HCT116 (cell line): ENCODE measurements around the gene SRPK2. TPM values are rescaled to one million over a fixed set of nuclear protein-coding genes. Genes with fewer than 3 reads are reported as not detected.

Experiments used
- ATAC-seq: fragments of 200-7000 bp; cut with Tn5 transposase; 2 replicates; pipeline ENCODE4 v1.9.1; 2020; ENCODE audit warnings: mild to moderate bottlenecking, moderate library complexity
- BruUV-seq: library from RNA; stranded (reverse); fragments of 400-500 nt; replicated peaks from 2 replicates; lab custom pipeline; 2021; lab: Mats Ljungman, UMichigan
- CTCF ChIA-PET: fragments of 300-600 bp; sonication (Branson Sonifier 250); formaldehyde crosslinking; loops from one replicate; lab custom pipeline; 2021; ENCODE audit warnings: antibody characterized with exemption; lab: Charles Lee
- POLR2A ChIA-PET: fragments of 300-600, 350-600 bp; sonication (Branson Sonifier 250); formaldehyde crosslinking; loops from one replicate; lab custom pipeline; 2021; ENCODE audit warnings: antibody characterized with exemption; lab: Charles Lee
- RAD21 ChIA-PET, 2 experiments: fragments of 300-600 bp; sonication (Branson Sonifier 250); formaldehyde crosslinking; loops; one replicate each; lab custom pipeline; 2023; ENCODE audit warnings: low total read pairs in 2 of 2; ENCODE audit not compliant: uncharacterized antibody in 2 of 2, unreplicated experiment in 2 of 2, low non-redundant PET in 1 of 2; lab: Charles Lee
- DNase-seq: peaks from one replicate; pipeline ENCODE4 v3.0.0-alpha.2; 2010; ENCODE audit warnings: low read depth, low spot score
- H2AFZ ChIP-seq: fragments of 200-600 bp; shearing (Covaris generic), sonication (generic); 2 replicates; pipeline ENCODE4 v1.6.1; 2017; ENCODE audit warnings: low read depth, mixed run types, mixed read lengths, antibody characterized with exemption, low read length; ENCODE audit not compliant: poor library complexity, severe bottlenecking
- H3K27ac ChIP-seq: 2 replicates; pipeline ENCODE4 v1.5.1; 2012; ENCODE audit warnings: low read depth, low read length
- H3K27me3 ChIP-seq: fragments of 200-600 bp; sonication (generic); 2 replicates; pipeline ENCODE4 v1.6.1; 2016; ENCODE audit warnings: mixed run types, low read length, mixed read lengths; ENCODE audit not compliant: insufficient read depth
- H3K36me3 ChIP-seq, 2 experiments: fragments of 200-500 bp in 1 of 2; fragments of 200-600 bp in 1 of 2; sonication (Bioruptor generic) in 1 of 2; sonication (generic) in 1 of 2; 2 replicates each; pipeline versions ENCODE4 v1.5.1 to v1.6.1; 2014 to 2016; ENCODE audit warnings: low read length in 2 of 2, inconsistent platforms in 1 of 2, mixed read lengths in 1 of 2, mixed run types in 1 of 2; ENCODE audit not compliant: insufficient read depth in 2 of 2, control insufficient read depth in 1 of 2
- H3K4me1 ChIP-seq, 2 experiments: fragments of 200-600 bp in 1 of 2; sonication (generic) in 1 of 2; 2 replicates each; pipeline versions ENCODE4 v1.5.1 to v1.6.1; 2012 to 2017; ENCODE audit warnings: low read length in 2 of 2, inconsistent platforms in 1 of 2, mild to moderate bottlenecking in 1 of 2, mixed read lengths in 1 of 2, mixed run types in 1 of 2, moderate library complexity in 1 of 2; ENCODE audit not compliant: insufficient read depth in 2 of 2, control insufficient read depth in 1 of 2
- H3K4me2 ChIP-seq: fragments of 200-600 bp; sonication (generic); 2 replicates; pipeline ENCODE4 v1.6.1; 2017; ENCODE audit warnings: mixed run types, low read length, mixed read lengths
- H3K4me3 ChIP-seq, 2 experiments: fragments of 200-600 bp in 1 of 2; sonication (generic) in 1 of 2; replicated peaks in 1 of 2; 2 replicates each; pipeline ENCODE4 v1.5.1; 2011 to 2016; ENCODE audit warnings: low read length in 2 of 2, control low read depth in 1 of 2, low read depth in 1 of 2, mild to moderate bottlenecking in 1 of 2, mixed read lengths in 1 of 2, mixed run types in 1 of 2
- H3K79me2 ChIP-seq: fragments of 200-600 bp; sonication (generic); 2 replicates; pipeline ENCODE4 v1.6.1; 2017; ENCODE audit warnings: mild to moderate bottlenecking, mixed run types, low read length, moderate library complexity, mixed read lengths; ENCODE audit not compliant: insufficient read depth
- H3K9ac ChIP-seq: fragments of 200-600 bp; sonication (generic); 2 replicates; pipeline ENCODE4 v1.6.1; 2016; ENCODE audit warnings: low read length, mixed read lengths
- H3K9me2 ChIP-seq: fragments of 200-600 bp; sonication (generic), shearing (Covaris generic); 2 replicates; pipeline ENCODE4 v1.6.1; 2017; ENCODE audit warnings: mixed run types, mild to moderate bottlenecking, moderate library complexity; ENCODE audit not compliant: insufficient read depth
- H3K9me3 ChIP-seq, 2 experiments: fragments of 200-500 bp in 1 of 2; fragments of 200-600 bp in 1 of 2; sonication (Bioruptor generic) in 1 of 2; sonication (generic) in 1 of 2; 2 replicates each; pipeline ENCODE4 v1.6.1; 2014 to 2017; ENCODE audit warnings: low read length in 2 of 2, mixed read lengths in 2 of 2, inconsistent platforms in 1 of 2, low read depth in 1 of 2, mild to moderate bottlenecking in 1 of 2, mixed run types in 1 of 2, moderate library complexity in 1 of 2; ENCODE audit not compliant: control insufficient read depth in 1 of 2, insufficient read depth in 1 of 2
- H4K20me1 ChIP-seq: fragments of 200-600 bp; sonication (generic), shearing (Covaris generic); 2 replicates; pipeline ENCODE4 v1.6.1; 2017; ENCODE audit warnings: mixed run types, mild to moderate bottlenecking, moderate library complexity; ENCODE audit not compliant: insufficient read depth
- ATF3 ChIP-seq: IDR thresholded peaks from 2 replicates; pipeline ENCODE4 v1.6.1; 2012
- CBX3 ChIP-seq: IDR thresholded peaks from 2 replicates; pipeline ENCODE4 v1.6.1; 2012; ENCODE audit warnings: low read depth
- ELF1 ChIP-seq: IDR thresholded peaks from 2 replicates; pipeline ENCODE4 v1.6.1; 2012; ENCODE audit warnings: low read depth, borderline replicate concordance
- EZH2 ChIP-seq: fragments of 200-600 bp; sonication (generic); IDR thresholded peaks from 2 replicates; pipeline ENCODE4 v1.6.1; 2017; ENCODE audit warnings: antibody characterized with exemption, mixed run types
- EZH2phosphoT487 ChIP-seq: fragments of 200-600 bp; IDR thresholded peaks from 2 replicates; pipeline ENCODE4 v1.6.1; 2018; ENCODE audit warnings: antibody characterized with exemption, borderline replicate concordance
- FOSL1 ChIP-seq: IDR thresholded peaks from 2 replicates; pipeline ENCODE4 v1.6.1; 2012; ENCODE audit warnings: low read depth
- JUND ChIP-seq: IDR thresholded peaks from 2 replicates; pipeline ENCODE4 v1.6.1; 2012
- POLR2A ChIP-seq: IDR thresholded peaks from 2 replicates; pipeline ENCODE4 v1.7.0; 2011; ENCODE audit warnings: borderline replicate concordance; ENCODE audit not compliant: insufficient read depth, insufficient read length; ENCODE audit errors: extremely low read depth
- POLR2AphosphoS5 ChIP-seq: IDR thresholded peaks from 2 replicates; pipeline ENCODE4 v1.6.1; 2011; ENCODE audit warnings: mild to moderate bottlenecking, low read depth, low read length, moderate library complexity
- RAD21 ChIP-seq: IDR thresholded peaks from 2 replicates; pipeline ENCODE4 v1.6.1; 2012; ENCODE audit warnings: low read depth, mild to moderate bottlenecking
- SIN3A ChIP-seq: IDR thresholded peaks from 2 replicates; pipeline ENCODE4 v1.6.1; 2012; ENCODE audit warnings: low read depth
- SP1 ChIP-seq: IDR thresholded peaks from 2 replicates; pipeline ENCODE4 v1.6.1; 2012; ENCODE audit warnings: low read depth
- SRF ChIP-seq: IDR thresholded peaks from 2 replicates; pipeline ENCODE4 v1.6.1; 2012; ENCODE audit warnings: low read depth
- TCF7L2 ChIP-seq: IDR thresholded peaks from 2 replicates; pipeline ENCODE4 v1.7.0; 2011; ENCODE audit warnings: borderline replicate concordance, inconsistent platforms; ENCODE audit not compliant: insufficient read depth, insufficient read length; ENCODE audit errors: extremely low read depth
- YY1 ChIP-seq: IDR thresholded peaks from 2 replicates; pipeline ENCODE4 v1.6.1; 2011; ENCODE audit warnings: low read length, low read depth, moderate library complexity, mild to moderate bottlenecking; ENCODE audit not compliant: insufficient replicate concordance; ENCODE audit errors: extremely low read depth
- ZFX ChIP-seq: fragments of 450-650 bp; IDR thresholded peaks from 2 replicates; pipeline ENCODE4 v1.6.1; 2017
- intact Hi-C: fragments of 100-400 bp; cut with micrococcal nuclease; formaldehyde crosslinking; loops from 2 replicates; pipeline ENCODE4 v1.10.0; 2022
- total RNA-seq: library from RNA; stranded (reverse); gene quantifications from one replicate; pipeline ENCODE4 v1.2.1, GENCODE V29; 2021; ENCODE audit not compliant: unreplicated experiment
- TF ChIP-seq, protein P1 (sequence below): IDR thresholded peaks from 2 replicates; pipeline ENCODE4 v1.6.1; 2012; ENCODE audit warnings: low read depth

SRPK2 gene
- total RNA-seq, 1 experiment from 2014 or later: 37.4 TPM

DNA sequence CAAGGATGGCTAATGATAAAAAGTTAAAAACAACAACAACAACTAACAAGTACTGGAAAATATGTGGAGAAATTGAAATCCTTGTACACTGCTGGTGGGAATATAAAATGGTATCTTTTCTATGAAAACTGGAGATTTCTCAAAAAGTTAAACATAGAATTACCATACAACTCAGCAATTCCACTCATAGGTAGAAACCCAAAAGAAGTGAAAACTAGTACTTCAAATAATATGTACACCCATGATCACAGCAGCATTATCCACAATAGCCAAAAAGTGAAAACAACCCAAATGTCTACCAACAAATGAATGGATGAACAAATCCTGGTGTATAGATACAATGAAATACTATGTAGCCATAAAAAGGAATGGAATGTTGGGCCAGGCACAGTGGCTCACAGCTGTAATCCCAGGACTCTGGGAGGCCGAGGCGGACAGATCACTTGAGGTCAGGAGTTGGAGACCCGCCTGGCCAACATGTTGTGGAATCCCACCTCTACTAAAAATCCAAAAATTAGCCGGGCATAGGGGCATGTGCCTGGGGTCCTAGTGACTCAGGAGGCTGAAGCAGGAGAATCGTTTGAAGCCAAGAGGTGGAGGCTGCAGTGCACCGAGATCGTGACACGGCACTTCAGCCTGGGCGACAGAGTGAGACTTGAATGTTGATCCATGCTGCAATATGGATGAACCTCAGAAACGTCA, 66.8 kb downstream of the SRPK2 start:
- BruUV-seq: no TSS peak
- Histone ChIP-seq H3K9me2 (no peaks in the 10 kb centered on the region), H3K4me1 (no peaks in the 10 kb centered on the region), H3K4me2 (no peak overlapping the region), H3K9me3 (no peaks in the 10 kb centered on the region), H3K36me3 (no peaks in the 10 kb centered on the region), H3K9ac (no peak overlapping the region), H4K20me1 (no peaks in the 10 kb centered on the region), H3K27me3 (no peaks in the 10 kb centered on the region), H3K79me2 (peaks cover 72% of the 10 kb centered on the region), H2AFZ (no peak overlapping the region)
- RAD21 ChIA-PET: no interaction called here
- ATAC-seq: no peak
- intact Hi-C loops: no loop called here
- POLR2A ChIA-PET: no interaction called here
- no peak for TF ChIP-seq JUND
- TF ChIP-seq, all 23 proteins: peak for 0
- no peak overlapping the region for H3K4me3 ChIP-seq
- H3K27ac ChIP-seq: no peak overlapping the region
- CTCF ChIA-PET: no interaction called here
- no peak for DNase-seq

GRCh38 chr7:105320896-105321295, 67.8 kb downstream of the SRPK2 start:
- Histone ChIP-seq H2AFZ (no peak overlapping the region), H3K79me2 (peaks cover 74% of the 10 kb centered on the region), H3K27me3 (no peaks in the 10 kb centered on the region), H3K4me2 (no peak overlapping the region), H3K27ac (no peak overlapping the region), H3K9me2 (no peaks in the 10 kb centered on the region), H3K9me3 (no peaks in the 10 kb centered on the region), H3K4me1 (no peaks in the 10 kb centered on the region), H3K9ac (no peak overlapping the region), H3K4me3 (no peak overlapping the region), H4K20me1 (no peaks in the 10 kb centered on the region), H3K36me3 (no peaks in the 10 kb centered on the region)
- no peak for DNase-seq
- TF ChIP-seq JUND (no peak), TCF7L2 (no peak), SIN3A (no peak), POLR2AphosphoS5 (no peak), RAD21 (no peak), CBX3 (no peak), YY1 (no peak), EZH2 (no peak), SRF (no peak), ZFX (no peak), ATF3 (no peak), POLR2A (no peak), SP1 (no peak), EZH2phosphoT487 (no peak), ELF1 (no peak), FOSL1 (no peak)
- TF ChIP-seq, protein P1, sequence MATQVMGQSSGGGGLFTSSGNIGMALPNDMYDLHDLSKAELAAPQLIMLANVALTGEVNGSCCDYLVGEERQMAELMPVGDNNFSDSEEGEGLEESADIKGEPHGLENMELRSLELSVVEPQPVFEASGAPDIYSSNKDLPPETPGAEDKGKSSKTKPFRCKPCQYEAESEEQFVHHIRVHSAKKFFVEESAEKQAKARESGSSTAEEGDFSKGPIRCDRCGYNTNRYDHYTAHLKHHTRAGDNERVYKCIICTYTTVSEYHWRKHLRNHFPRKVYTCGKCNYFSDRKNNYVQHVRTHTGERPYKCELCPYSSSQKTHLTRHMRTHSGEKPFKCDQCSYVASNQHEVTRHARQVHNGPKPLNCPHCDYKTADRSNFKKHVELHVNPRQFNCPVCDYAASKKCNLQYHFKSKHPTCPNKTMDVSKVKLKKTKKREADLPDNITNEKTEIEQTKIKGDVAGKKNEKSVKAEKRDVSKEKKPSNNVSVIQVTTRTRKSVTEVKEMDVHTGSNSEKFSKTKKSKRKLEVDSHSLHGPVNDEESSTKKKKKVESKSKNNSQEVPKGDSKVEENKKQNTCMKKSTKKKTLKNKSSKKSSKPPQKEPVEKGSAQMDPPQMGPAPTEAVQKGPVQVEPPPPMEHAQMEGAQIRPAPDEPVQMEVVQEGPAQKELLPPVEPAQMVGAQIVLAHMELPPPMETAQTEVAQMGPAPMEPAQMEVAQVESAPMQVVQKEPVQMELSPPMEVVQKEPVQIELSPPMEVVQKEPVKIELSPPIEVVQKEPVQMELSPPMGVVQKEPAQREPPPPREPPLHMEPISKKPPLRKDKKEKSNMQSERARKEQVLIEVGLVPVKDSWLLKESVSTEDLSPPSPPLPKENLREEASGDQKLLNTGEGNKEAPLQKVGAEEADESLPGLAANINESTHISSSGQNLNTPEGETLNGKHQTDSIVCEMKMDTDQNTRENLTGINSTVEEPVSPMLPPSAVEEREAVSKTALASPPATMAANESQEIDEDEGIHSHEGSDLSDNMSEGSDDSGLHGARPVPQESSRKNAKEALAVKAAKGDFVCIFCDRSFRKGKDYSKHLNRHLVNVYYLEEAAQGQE: no peak
- no TSS peak for BruUV-seq
- ChIA-PET CTCF (no interaction called here), RAD21 (no interaction called here), POLR2A (no interaction called here)
- ATAC-seq: no peak
- intact Hi-C loops: no loop called here
